ENCODE data around the gene IL1RAPL2.

The IL1RAPL2 gene

GRCh38 chrX:105323928-105324327, 757.9 kb downstream of the IL1RAPL2 start:
- Histone ChIP-seq H3K36me3 (ENCODE audit: insufficient read depth, low read length) (no peaks in the 10 kb centered on the region), H3K27ac (ENCODE audit: low read depth, low read length) (no peak overlapping the region), H3K9ac (ENCODE audit: low read depth, low read length) (no peak overlapping the region), H3K9me3 (ENCODE audit: insufficient read depth, low read depth, low read length) (no peaks in the 10 kb centered on the region), H3K27me3 (ENCODE audit: insufficient read depth, low read length) (no peaks in the 10 kb centered on the region), H3K4me3 (ENCODE audit: low read length) (no peak overlapping the region), H3K4me1 (ENCODE audit: insufficient read depth, low read length) (no peaks in the 10 kb centered on the region)
- WGBS: 58% methylated on average over 1 of the region's 1 CpG

GRCh38 chrX:105328773-105329172, 762.8 kb downstream of the IL1RAPL2 start:
- Histone ChIP-seq H3K36me3 (ENCODE audit: insufficient read depth, low read length) (no peaks in the 10 kb centered on the region), H3K4me3 (ENCODE audit: low read length) (no peak overlapping the region), H3K9ac (ENCODE audit: low read depth, low read length) (no peak overlapping the region), H3K27ac (ENCODE audit: low read depth, low read length) (no peak overlapping the region), H3K27me3 (ENCODE audit: insufficient read depth, low read length) (no peaks in the 10 kb centered on the region), H3K9me3 (ENCODE audit: insufficient read depth, low read depth, low read length) (no peaks in the 10 kb centered on the region), H3K4me1 (ENCODE audit: insufficient read depth, low read length) (no peaks in the 10 kb centered on the region)

- Histone ChIP-seq H3K27me3 (ENCODE audit: insufficient read depth, low read length) (no peaks in the 10 kb centered on the region), H3K27ac (ENCODE audit: low read depth, low read length) (no peak overlapping the region), H3K4me1 (ENCODE audit: insufficient read depth, low read length) (no peaks in the 10 kb centered on the region), H3K9ac (ENCODE audit: low read depth, low read length) (no peak overlapping the region), H3K4me3 (ENCODE audit: low read length) (no peak overlapping the region), H3K9me3 (ENCODE audit: insufficient read depth, low read depth, low read length) (no peaks in the 10 kb centered on the region), H3K36me3 (ENCODE audit: insufficient read depth, low read length) (no peaks in the 10 kb centered on the region)
- WGBS: 80% methylated on average over 1 of the region's 1 CpG
Measured at GRCh38 chrX:105331244-105331643, 765.2 kb downstream of the IL1RAPL2 start.

- no peaks in the 10 kb centered on the region for H3K27me3 ChIP-seq (ENCODE audit: insufficient read depth, low read length)
- H3K4me1 ChIP-seq (ENCODE audit: insufficient read depth, low read length): no peaks in the 10 kb centered on the region
- H3K27ac ChIP-seq (ENCODE audit: low read depth, low read length): no peak overlapping the region
- H3K9ac ChIP-seq (ENCODE audit: low read depth, low read length): no peak overlapping the region
- WGBS: 90% methylated on average over 2 of the region's 3 CpGs
- H3K9me3 ChIP-seq (ENCODE audit: insufficient read depth, low read depth, low read length): no peaks in the 10 kb centered on the region
- H3K36me3 ChIP-seq (ENCODE audit: insufficient read depth, low read length): no peaks in the 10 kb centered on the region
- H3K4me3 ChIP-seq (ENCODE audit: low read length): no peak overlapping the region
Measured at GRCh38 chrX:105347373-105347772, 781.4 kb downstream of the IL1RAPL2 start.

- no peaks in the 10 kb centered on the region for H3K27me3 ChIP-seq (ENCODE audit: insufficient read depth, low read length)
- H3K9ac ChIP-seq (ENCODE audit: low read depth, low read length): no peak overlapping the region
- H3K4me3 ChIP-seq (ENCODE audit: low read length): no peak overlapping the region
- no peaks in the 10 kb centered on the region for H3K4me1 ChIP-seq (ENCODE audit: insufficient read depth, low read length)
- no peak overlapping the region for H3K27ac ChIP-seq (ENCODE audit: low read depth, low read length)
- no peaks in the 10 kb centered on the region for H3K9me3 ChIP-seq (ENCODE audit: insufficient read depth, low read depth, low read length)
- no peaks in the 10 kb centered on the region for H3K36me3 ChIP-seq (ENCODE audit: insufficient read depth, low read length)
Measured at GRCh38 chrX:105349476-105349875, 783.5 kb downstream of the IL1RAPL2 start.

- Histone ChIP-seq H3K4me3 (ENCODE audit: low read length) (no peak overlapping the region), H3K4me1 (ENCODE audit: insufficient read depth, low read length) (no peaks in the 10 kb centered on the region), H3K9ac (ENCODE audit: low read depth, low read length) (no peak overlapping the region), H3K36me3 (ENCODE audit: insufficient read depth, low read length) (no peaks in the 10 kb centered on the region), H3K9me3 (ENCODE audit: insufficient read depth, low read depth, low read length) (no peaks in the 10 kb centered on the region), H3K27me3 (ENCODE audit: insufficient read depth, low read length) (no peaks in the 10 kb centered on the region), H3K27ac (ENCODE audit: low read depth, low read length) (no peak overlapping the region)
- 89% methylated on average over 2 of the region's 2 CpGs for WGBS
Measured at GRCh38 chrX:105375816-105376215, 809.8 kb downstream of the IL1RAPL2 start.

GRCh38 chrX:105424729-105425128, 858.7 kb downstream of the IL1RAPL2 start:
- H3K36me3 ChIP-seq (ENCODE audit: insufficient read depth, low read length): no peaks in the 10 kb centered on the region
- H3K27me3 ChIP-seq (ENCODE audit: insufficient read depth, low read length): no peaks in the 10 kb centered on the region
- H3K9ac ChIP-seq (ENCODE audit: low read depth, low read length): no peak overlapping the region
- peak overlapping the region; percentile 5; the same call in 1 of the 2 replicates for H3K27ac ChIP-seq (ENCODE audit: low read depth, low read length)
- peaks cover 5% of the 10 kb centered on the region; the same call in 1 of the 2 replicates for H3K9me3 ChIP-seq (ENCODE audit: insufficient read depth, low read depth, low read length)
- WGBS: 100% methylated on average over 1 of the region's 1 CpG
- no peak overlapping the region for H3K4me3 ChIP-seq (ENCODE audit: low read length)
- peaks cover 9% of the 10 kb centered on the region; the same call in 1 of the 2 replicates for H3K4me1 ChIP-seq (ENCODE audit: insufficient read depth, low read length)

- Histone ChIP-seq H3K4me3 (ENCODE audit: low read length) (no peak overlapping the region), H3K27me3 (ENCODE audit: insufficient read depth, low read length) (no peaks in the 10 kb centered on the region), H3K9me3 (ENCODE audit: insufficient read depth, low read depth, low read length) (no peaks in the 10 kb centered on the region), H3K36me3 (ENCODE audit: insufficient read depth, low read length) (no peaks in the 10 kb centered on the region), H3K27ac (ENCODE audit: low read depth, low read length) (no peak overlapping the region), H3K9ac (ENCODE audit: low read depth, low read length) (no peak overlapping the region), H3K4me1 (ENCODE audit: insufficient read depth, low read length) (no peaks in the 10 kb centered on the region)
Measured at GRCh38 chrX:105451401-105451800, 885.4 kb downstream of the IL1RAPL2 start.

GRCh38 chrX:105458846-105459245, 892.8 kb downstream of the IL1RAPL2 start:
- Histone ChIP-seq H3K9me3 (ENCODE audit: insufficient read depth, low read depth, low read length) (no peaks in the 10 kb centered on the region), H3K9ac (ENCODE audit: low read depth, low read length) (no peak overlapping the region), H3K36me3 (ENCODE audit: insufficient read depth, low read length) (no peaks in the 10 kb centered on the region), H3K4me1 (ENCODE audit: insufficient read depth, low read length) (no peaks in the 10 kb centered on the region), H3K27me3 (ENCODE audit: insufficient read depth, low read length) (no peaks in the 10 kb centered on the region), H3K27ac (ENCODE audit: low read depth, low read length) (no peak overlapping the region), H3K4me3 (ENCODE audit: low read length) (no peak overlapping the region)
- WGBS: 76% methylated on average over 3 of the region's 3 CpGs

- Histone ChIP-seq H3K9me3 (ENCODE audit: insufficient read depth, low read depth, low read length) (no peaks in the 10 kb centered on the region), H3K27ac (ENCODE audit: low read depth, low read length) (no peak overlapping the region), H3K9ac (ENCODE audit: low read depth, low read length) (no peak overlapping the region), H3K36me3 (ENCODE audit: insufficient read depth, low read length) (no peaks in the 10 kb centered on the region), H3K27me3 (ENCODE audit: insufficient read depth, low read length) (no peaks in the 10 kb centered on the region), H3K4me1 (ENCODE audit: insufficient read depth, low read length) (no peaks in the 10 kb centered on the region), H3K4me3 (ENCODE audit: low read length) (no peak overlapping the region)
- no CpG with 5 or more reads among the region's 1 CpG for WGBS
Measured at GRCh38 chrX:105460376-105460775, 894.4 kb downstream of the IL1RAPL2 start.

GRCh38 chrX:105461016-105461415, 895.0 kb downstream of the IL1RAPL2 start:
- Histone ChIP-seq H3K27me3 (ENCODE audit: insufficient read depth, low read length) (no peaks in the 10 kb centered on the region), H3K9ac (ENCODE audit: low read depth, low read length) (no peak overlapping the region), H3K36me3 (ENCODE audit: insufficient read depth, low read length) (no peaks in the 10 kb centered on the region), H3K4me1 (ENCODE audit: insufficient read depth, low read length) (no peaks in the 10 kb centered on the region), H3K27ac (ENCODE audit: low read depth, low read length) (no peak overlapping the region), H3K9me3 (ENCODE audit: insufficient read depth, low read depth, low read length) (no peaks in the 10 kb centered on the region), H3K4me3 (ENCODE audit: low read length) (no peak overlapping the region)
- WGBS: 100% methylated on average over 1 of the region's 1 CpG

GRCh38 chrX:105462186-105462585, 896.2 kb downstream of the IL1RAPL2 start:
- no peak overlapping the region for H3K4me3 ChIP-seq (ENCODE audit: low read length)
- no peaks in the 10 kb centered on the region for H3K36me3 ChIP-seq (ENCODE audit: insufficient read depth, low read length)
- 100% methylated on average over 1 of the region's 1 CpG for WGBS
- H3K9ac ChIP-seq (ENCODE audit: low read depth, low read length): no peak overlapping the region
- no peaks in the 10 kb centered on the region for H3K9me3 ChIP-seq (ENCODE audit: insufficient read depth, low read depth, low read length)
- H3K4me1 ChIP-seq (ENCODE audit: insufficient read depth, low read length): no peaks in the 10 kb centered on the region
- no peak overlapping the region for H3K27ac ChIP-seq (ENCODE audit: low read depth, low read length)
- no peaks in the 10 kb centered on the region for H3K27me3 ChIP-seq (ENCODE audit: insufficient read depth, low read length)

Data from HUES64 (cell line).